Body of pancreas (tissue), 4 donors: ENCODE measurements around the gene FILIP1L.

ENCODE experiments used
- CTCF ChIP-seq, 7 experiments: fragments of 450-650 bp in 4 of 7; fragments of 200-600 bp in 3 of 7; sonication (generic) in 3 of 7; IDR thresholded peaks; one replicate each; pipeline ENCODE4 v1.5.1; 2016 to 2019; ENCODE audit warnings: antibody characterized with exemption in 7 of 7
- POLR2A ChIP-seq, 3 donors: fragments of 450-650 bp; IDR thresholded peaks; one replicate each; pipeline ENCODE4 v1.6.1; 2016; ENCODE audit warnings: antibody characterized with exemption in 3 of 3, mild to moderate bottlenecking in 2 of 3

- TF ChIP-seq CTCF (IDR thresholded peaks at IDR 0.05) (no peak), POLR2A (IDR thresholded peaks at IDR 0.05) (no peak)
Measured at GRCh38 chr3:99795573-99795972, 318.7 kb downstream of the FILIP1L start.
